ENCODE data around the gene ZNF782.

DNA sequence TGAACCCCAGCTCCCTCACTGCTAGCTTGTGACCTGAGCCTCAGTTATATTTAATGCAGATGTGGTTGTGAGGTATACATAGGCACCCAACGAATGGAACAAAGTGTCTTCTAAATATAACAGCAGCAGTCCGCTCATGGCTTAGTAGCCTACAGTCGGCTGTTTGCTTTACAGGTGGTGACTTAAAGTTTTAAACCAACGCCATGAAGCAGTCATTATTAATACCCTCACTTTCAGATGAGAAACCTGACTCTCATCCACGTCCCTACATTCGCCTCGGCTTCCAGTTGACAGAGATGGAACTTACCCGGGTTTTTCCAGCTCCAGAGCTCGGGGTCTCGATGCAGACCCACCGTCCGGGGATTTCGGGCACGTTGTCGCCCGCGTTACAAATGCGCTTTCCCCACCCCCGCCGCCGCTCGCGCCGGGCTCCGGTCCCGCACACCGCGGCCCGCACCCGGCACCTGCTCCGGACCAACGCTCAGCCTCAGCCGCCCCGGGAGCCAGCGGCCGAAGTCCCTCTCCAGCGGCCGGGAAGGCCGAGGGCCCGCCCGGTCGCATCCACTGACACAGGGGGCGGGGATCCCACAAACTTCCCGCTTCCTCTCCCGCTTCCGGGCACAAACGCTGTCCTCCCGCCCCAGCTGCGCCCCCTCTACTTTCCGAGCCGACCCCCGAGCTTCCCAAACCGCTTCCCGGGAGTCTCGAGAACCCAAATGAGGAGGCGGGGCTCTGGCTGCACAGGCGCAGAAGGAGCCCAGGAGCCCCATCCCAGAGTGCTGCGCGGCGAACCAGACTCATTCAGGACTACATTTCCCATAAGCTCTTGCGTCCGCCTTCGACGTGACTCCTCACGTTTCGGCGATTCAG is at the start of gene ZNF782:
- TF ChIP-seq, protein P1, sequence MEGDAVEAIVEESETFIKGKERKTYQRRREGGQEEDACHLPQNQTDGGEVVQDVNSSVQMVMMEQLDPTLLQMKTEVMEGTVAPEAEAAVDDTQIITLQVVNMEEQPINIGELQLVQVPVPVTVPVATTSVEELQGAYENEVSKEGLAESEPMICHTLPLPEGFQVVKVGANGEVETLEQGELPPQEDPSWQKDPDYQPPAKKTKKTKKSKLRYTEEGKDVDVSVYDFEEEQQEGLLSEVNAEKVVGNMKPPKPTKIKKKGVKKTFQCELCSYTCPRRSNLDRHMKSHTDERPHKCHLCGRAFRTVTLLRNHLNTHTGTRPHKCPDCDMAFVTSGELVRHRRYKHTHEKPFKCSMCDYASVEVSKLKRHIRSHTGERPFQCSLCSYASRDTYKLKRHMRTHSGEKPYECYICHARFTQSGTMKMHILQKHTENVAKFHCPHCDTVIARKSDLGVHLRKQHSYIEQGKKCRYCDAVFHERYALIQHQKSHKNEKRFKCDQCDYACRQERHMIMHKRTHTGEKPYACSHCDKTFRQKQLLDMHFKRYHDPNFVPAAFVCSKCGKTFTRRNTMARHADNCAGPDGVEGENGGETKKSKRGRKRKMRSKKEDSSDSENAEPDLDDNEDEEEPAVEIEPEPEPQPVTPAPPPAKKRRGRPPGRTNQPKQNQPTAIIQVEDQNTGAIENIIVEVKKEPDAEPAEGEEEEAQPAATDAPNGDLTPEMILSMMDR (IDR thresholded peaks at IDR 0.05; ENCODE audit: low read depth, low read length, poor library complexity, severe bottlenecking), result no peak
- no peak for TF ChIP-seq EZH2phosphoT487 (IDR thresholded peaks at IDR 0.05; ENCODE audit: borderline replicate concordance, low read length)
